NCI-H2196 (cell line): ENCODE data around the gene BANF1.
"Not testable (repeated sequence)": the region's sequence is repeated elsewhere in the genome, so short reads cannot be mapped to it uniquely, and the experiment has no call there.

ENCODE experiments used
- DNase-seq: peaks from one replicate; lab custom pipeline; 2025; ENCODE audit not compliant: unreplicated experiment; lab: John Stamatoyannopoulos, UW

BANF1 gene

DNA sequence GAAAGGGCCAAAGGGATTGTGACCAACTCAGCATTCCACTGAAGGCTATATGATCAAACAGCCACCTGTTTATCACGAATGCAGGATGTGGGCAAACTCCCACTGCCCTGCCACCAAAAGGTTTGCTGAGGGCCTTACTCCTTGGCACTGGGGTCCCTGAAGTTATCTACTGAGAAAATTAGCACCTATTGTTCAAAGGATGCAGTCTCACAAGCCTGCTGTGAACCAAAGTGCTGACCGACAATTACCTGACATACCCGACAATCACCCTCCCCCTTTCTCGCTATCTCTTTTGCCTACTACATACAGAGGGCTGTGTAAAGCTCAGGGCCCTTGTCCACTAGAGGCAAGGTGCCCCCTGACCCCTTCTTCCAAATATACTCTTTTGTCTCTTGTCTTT lies 7.7 kb downstream of the BANF1 start:
- not testable (repeated sequence) for DNase-seq

- no peak for DNase-seq
These were observed 9.0 kb downstream of the BANF1 start for GRCh38 chr11:66011239-66011784.

GRCh38 chr11:66011785-66012303 lies 9.5 kb downstream of the BANF1 start, which contains the start of gene CST6:
CST6 (plus strand) TSS chr11:66012008; CDS start chr11:66012045, 37 bp downstream.
- no peak for DNase-seq

GRCh38 chr11:66012371-66012945 lies 10.2 kb downstream of the BANF1 start:
- no peak for DNase-seq

DNA sequence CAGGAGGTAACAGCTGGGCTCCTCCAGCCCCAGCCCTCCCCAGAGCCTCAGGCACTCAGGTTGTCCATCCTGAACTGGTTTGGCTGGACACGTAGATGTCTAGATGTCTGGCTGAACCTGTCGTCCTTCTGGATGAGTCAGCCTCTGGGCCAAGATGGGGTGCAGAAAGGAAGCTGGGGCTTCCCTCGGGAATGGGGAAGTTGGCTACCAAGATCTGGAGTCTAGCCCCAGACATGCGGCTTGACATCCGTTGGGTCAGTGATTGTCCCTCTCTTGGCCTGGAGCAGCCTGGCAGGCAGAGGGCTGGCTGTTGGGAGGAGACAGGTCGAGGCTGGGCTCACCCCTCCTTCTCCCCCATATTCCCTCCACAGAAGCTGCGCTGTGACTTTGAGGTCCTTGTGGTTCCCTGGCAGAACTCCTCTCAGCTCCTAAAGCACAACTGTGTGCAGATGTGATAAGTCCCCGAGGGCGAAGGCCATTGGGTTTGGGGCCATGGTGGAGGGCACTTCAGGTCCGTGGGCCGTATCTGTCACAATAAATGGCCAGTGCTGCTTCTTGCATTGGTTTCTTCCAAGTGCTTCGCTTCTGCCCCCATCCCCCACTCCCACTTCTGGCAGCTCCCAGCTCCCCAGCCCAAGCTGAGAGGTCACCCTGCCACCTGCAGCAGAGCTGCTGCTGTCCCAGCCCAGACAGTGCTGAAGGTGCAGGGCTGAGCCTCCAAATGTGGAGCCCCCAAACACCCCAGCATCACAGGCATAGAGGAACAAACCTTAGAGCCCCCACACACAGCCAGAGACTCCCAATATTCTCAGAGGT lies 10.9 kb downstream of the BANF1 start:
- no peak for DNase-seq

- DNase-seq, result no peak
These were observed 11.4 kb downstream of the BANF1 start for GRCh38 chr11:66013762-66014100.

DNA sequence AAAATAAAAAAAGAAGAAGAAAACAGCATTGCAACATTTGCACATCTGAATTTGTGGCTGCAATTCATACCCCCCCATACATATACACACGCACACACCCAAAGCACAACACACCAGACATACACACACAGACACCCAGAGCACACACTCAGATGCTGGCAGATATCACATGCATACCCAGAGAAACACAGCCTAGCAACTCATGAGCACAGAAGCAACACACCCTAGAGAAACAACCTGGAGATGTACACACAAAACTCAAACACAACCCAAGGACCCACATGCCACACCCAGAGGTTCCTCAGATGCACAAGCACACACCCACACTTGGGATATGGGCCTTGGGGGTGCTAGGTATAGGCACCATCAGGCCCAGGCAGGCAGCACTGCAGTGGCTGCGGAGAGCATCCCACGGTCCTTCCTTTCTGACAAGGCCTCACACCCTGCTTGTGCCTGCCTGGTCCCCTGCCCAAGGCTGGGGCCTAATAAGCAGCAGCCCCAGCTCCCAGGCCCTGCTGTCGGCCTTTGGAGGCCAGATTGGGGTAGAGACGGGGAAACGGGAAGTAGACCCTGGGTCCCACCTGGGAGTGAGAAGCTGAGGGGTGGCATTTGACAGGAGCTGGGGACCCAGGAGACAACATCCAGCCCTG lies 12.6 kb downstream of the BANF1 start:
- DNase-seq, result no peak

DNA sequence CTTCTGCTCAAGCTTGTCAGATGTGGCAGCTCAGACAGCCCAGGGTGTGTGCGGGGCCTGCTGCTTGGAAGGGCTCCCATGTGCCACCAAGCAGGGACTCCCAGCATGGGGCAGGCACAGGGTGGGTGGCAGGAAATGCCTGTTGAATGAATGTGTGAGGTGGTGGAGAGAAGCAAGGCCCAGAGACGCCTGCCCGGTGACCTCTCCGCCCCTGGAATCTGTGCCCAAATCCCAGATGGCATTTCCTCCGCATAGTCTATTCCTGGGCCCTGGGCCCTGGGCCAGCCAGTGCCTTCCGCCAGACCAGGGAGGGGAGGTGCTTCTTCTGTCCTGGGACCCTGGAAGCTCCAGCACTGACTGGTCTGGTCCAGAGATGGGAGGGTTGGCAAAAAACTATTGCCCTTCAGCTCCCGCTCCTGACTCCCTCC lies 13.2 kb downstream of the BANF1 start:
- DNase-seq, result no peak

DNA sequence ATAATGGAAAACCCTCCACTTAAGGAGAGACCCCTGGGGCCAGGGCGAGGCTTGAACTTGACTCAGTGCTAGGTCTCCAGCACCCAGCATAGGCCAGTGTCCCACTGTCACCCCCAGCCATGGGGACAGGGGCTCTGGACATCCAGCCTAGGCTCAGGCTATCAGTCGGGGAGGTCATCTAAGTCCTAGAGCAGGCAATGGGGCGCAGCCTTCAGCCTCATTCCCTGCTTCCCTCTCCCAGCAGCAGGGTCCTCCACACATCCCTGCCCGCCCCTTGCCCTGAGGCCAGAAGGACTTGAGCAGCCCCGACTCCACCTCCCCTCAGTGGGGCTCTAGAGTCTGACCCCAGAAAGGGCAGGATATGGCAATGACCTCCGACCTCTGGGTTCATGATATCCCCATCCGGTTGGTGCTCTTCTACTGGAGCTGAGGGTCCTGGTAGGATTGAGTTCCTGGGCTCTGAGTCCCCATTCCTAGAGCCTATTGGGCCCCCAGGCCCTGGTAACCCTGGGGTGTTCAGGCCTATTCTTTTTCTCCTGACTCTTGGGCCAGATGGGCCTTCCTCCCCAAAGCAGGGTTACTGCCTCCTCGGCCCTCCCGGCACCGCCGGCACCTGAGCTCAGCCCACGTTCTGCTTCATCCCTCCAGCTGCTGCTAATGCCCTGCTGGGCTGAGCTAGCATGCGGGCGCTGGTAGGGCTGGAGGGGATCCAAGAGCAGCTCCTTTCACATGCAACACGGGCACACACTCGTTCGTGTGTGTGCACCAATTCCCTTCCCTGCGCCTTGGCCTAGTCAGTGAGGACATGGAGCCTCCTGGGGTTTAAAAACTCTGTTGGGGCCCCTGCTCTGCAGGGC lies 13.9 kb downstream of the BANF1 start:
- no peak for DNase-seq

GRCh38 chr11:66016793-66017177 lies 14.5 kb downstream of the BANF1 start:
- no peak for DNase-seq

GRCh38 chr11:66017321-66017720 lies 15.0 kb downstream of the BANF1 start:
- DNase-seq, result no peak

DNA sequence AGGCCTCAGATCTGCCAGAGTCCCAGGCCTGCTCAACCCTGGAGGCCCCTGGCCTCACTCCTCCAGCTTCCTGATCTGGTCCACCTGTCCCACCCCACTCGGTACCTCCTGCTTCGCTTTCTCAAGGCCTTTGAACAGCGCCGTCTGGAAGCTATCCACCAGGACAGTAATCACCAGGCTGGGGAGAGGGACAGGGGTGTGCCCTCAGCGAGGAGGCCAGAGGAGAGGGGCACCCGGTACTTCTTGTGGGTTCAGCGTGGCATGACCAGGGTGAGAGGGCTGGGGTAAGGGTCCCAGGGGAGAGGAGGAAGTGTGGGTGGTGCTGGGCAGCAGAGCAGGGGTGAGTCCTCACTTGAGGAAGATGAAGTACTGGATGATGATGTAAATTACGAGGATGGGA lies 17.9 kb downstream of the BANF1 start:
- DNase-seq, result no peak

- DNase-seq, result no peak
These were observed 18.5 kb downstream of the BANF1 start for GRCh38 chr11:66020618-66021357.

- DNase-seq, result peak; percentile 82
These were observed 20.3 kb downstream of the BANF1 start for GRCh38 chr11:66022401-66023185.

GRCh38 chr11:66023186-66023440 lies 20.8 kb downstream of the BANF1 start:
- not testable (repeated sequence) for DNase-seq

DNA sequence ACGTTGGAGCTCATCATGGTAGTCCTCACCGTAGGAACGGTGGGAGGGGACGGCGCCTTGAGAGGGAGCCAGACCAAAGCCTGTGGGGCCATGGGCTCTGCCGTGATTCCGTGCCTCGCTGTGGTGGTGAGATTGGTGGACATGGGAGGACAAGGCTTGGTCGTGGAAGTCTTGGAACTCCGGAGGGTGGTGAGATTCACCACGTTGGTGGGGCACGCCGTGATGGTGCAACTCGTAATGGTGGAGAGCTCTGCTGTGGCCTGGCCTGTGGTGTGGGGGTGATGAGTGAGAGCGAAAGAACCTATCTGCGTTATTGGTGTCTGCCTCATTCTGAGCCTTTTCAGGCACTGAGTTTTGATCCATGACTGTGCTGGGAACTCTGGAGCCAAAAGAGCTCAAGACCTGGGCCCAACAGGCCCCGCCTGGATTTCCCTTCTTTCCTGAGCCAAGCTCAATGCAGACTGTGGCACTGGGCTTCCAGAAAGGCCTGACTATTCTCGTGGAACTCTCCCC lies 23.8 kb downstream of the BANF1 start, which contains the start of gene CATSPER1:
CATSPER1 (minus strand) TSS at position 463 of the 513 bp plus-strand sequence; CDS start at position 363, 100 bp downstream.
- DNase-seq, result no peak

DNA sequence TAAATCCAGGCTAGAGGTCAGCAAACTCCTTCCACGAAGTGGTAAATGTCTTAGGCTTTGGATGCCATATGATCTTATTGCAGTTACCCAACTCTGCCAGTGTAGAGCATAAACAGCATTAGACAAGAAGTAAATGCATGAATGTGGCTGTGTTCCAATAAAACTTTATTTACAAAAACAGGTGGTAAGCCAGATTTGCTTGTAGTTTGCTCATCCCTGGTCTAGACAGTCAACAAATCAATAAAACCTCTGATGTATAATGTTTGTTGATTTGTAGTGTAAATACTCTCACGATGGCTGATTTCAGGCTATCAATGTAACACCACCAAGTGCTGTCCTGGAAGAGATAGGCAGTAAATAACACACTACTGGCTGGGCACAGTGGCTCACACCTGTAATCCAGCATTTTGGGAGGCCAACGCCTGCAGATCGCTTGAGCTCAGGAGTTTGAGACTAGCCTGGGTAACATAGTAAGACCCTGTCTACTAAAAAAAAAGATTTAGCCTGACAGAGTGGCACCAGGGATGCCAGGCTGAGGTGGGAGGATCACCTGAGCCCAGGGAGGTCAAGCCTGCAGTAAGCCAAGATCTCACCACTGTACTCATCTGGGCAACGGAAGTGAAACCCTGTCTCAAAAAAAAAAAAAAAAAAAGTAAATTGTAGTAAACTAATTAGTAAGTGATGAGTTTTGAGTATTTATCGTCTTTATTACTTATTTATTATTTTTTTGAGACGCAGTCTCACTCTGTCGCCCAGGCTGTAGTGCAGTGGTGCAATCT lies 30.8 kb downstream of the BANF1 start:
- no peak for DNase-seq

- DNase-seq, result no peak
These were observed 33.5 kb downstream of the BANF1 start for GRCh38 chr11:66035653-66036333.
